GM15510 (cell line): ENCODE measurements around the gene GCNA.

Source experiments
- POLR2A ChIP-seq: IDR thresholded peaks from 3 replicates; pipeline ENCODE4 v1.6.1; 2011; ENCODE audit warnings: borderline replicate concordance; ENCODE audit not compliant: insufficient read length; ENCODE audit errors: extremely low read depth

GCNA gene

DNA sequence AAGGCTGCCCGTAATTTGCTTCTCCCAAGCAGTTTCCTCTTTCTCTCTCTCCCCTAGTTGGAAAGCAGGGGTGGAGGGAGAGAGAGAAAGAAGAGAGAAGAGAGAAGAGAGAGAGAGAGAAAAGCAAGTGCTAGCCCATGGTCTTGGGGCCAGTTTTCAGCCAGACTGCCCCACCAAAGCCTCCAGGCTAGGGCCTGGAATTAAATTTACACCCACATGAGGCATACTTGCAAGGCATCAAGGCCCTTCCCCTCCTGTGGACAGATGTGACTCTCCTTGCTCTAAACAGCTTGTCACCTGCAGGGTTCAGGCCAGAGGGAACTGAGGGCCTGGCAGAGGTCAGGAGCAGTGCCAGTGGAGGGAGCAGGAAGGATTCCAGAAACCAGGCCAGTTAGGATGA is 41.7 kb downstream of the GCNA start:
- no peak for TF ChIP-seq POLR2A

DNA sequence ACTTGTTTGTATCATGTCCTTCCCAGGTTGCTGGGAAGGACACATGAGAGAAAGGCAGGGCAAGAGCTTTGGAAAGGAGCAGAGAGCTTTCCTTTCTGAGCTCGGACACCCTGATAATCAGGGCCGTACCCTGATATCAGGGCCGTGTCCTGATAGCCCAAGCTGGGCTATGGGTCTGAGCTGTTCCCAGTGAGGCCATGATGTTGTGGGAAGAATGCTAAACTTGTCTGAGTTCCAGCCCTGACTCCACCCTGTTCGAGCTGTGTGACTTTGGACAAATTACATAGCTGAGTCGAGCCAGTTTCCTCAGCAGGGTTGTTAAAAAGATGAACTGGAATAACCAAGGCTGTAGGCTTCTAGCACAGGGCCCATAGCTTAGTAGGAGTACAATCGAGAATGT is 43.4 kb downstream of the GCNA start:
- TF ChIP-seq POLR2A = no peak

DNA sequence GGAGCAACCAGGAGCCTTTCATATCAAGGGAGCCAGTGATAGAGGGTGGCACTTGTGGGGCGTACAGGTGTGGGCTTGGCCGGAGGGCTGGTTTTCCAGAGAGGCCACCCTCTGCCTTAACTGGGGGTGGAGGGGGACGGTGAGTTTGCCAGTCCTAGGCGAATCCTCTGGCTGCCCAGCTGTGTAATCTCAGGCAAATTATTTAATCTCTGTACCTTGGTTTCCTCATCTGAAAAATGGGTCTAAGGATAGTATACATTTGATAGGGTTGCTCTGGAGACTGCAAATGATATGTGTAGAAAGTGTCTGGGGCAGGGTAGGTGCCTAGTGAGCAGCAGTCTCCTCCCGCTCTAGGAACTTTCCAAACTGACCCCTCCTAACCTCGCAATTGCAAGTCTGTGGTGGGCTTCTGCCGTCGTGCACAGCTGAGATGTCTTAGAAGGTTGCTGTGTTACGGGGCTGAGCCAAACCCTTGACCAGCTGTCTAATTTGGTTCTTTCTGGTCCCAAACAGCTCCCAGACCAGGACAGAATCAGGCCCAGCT is 43.9 kb downstream of the GCNA start:
- no peak for TF ChIP-seq POLR2A

DNA sequence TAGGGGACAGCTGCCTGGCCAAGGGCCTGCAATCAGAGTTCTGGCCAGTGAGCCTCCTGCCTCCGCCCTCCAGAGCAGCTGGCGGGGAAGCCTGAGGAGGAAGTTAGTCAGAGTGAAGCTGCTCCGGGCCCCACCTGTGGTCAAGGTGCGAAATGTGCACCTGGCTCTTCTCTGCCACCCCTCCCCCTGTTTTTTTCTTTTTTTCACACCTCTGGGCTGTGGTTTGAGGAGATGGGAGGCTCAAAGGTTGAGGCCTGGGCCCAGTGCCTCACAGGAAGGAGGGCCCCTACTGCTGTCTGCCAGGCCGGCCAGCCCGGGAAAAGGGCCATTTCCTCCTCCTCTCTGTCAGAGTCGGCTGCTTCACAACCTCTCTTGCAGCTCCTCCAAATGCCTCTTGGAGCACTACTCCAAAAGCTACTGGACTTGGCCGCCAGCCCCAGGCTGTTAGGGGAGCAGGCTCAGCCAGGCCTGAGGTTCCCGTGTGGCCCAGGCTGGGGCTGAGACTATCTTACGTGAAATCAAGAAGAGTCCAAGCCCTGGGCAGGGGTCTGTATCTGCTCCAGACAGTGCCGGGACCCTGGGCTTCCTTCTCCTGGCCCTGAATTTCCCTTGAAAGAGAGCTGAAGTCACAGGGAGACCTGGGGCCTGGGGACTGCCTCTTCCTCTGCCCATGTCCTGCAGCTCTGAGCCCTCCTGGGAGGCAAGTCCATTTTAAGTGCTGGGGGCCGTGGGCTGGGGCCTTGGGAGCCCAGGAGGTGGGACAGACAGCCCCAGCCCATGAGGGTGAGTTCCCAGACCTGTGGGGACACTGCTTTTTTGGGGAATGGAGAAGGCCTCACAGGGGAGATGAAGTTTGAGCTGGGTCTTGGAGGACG is 44.6 kb downstream of the GCNA start:
- TF ChIP-seq POLR2A = no peak

DNA sequence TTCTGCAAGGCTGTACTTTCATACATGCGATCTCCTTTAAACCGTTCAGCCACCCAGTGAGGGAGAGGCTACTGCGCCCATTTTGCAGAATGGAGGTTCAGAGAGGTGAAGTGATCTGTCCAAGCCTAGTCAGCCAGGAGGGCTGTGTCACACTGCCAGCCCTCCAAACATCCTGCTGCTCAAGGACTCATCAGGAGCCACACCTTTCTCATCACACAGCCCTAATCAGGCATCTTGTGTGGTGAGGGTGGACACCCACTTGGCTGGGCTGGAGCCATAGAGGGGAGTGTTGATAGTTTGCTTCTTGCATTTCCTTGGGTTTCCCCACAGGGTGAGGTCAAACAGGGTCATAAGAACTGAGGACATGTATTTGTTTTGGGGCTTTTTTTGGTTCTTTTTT is 45.5 kb downstream of the GCNA start:
- no peak for TF ChIP-seq POLR2A

DNA sequence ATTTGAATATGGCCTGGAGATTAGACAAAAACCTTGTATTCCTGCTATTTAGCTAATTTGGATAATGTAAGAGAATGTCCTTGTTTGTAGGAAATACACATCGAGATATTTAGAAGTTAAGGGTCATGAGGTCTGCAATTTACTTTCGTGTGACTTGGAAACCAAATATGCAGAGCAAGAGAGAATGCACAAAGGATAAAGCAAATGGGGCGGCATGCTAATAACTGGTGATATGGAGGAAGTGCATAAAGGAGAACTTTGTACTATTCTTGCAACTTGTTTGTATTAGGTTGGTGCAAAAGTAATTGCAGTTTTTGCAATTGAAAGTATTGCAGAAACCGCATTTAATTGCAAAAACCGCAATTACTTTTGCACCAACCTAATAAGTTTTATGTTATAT is 47.2 kb downstream of the GCNA start:
- TF ChIP-seq POLR2A = no peak

DNA sequence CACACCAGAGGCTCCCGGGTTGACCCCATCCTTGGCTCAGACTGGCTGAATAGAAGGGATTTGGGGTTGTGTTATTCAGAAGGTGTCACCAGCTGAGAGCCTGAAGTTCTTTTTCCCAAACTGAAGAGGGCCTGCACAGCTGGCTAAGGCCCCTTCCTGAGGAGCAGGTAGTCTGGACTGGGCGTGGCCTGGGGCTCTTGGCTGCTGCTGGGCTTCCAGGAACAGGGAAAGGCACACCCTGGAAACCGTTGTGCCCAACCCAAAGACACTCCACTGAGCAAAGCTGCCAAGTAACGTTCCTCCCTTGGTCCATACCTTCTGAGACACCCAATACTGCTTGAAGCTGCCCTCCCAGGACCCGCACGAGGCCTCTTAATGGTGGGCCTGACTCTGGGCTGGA is 48.3 kb downstream of the GCNA start:
- no peak for TF ChIP-seq POLR2A

DNA sequence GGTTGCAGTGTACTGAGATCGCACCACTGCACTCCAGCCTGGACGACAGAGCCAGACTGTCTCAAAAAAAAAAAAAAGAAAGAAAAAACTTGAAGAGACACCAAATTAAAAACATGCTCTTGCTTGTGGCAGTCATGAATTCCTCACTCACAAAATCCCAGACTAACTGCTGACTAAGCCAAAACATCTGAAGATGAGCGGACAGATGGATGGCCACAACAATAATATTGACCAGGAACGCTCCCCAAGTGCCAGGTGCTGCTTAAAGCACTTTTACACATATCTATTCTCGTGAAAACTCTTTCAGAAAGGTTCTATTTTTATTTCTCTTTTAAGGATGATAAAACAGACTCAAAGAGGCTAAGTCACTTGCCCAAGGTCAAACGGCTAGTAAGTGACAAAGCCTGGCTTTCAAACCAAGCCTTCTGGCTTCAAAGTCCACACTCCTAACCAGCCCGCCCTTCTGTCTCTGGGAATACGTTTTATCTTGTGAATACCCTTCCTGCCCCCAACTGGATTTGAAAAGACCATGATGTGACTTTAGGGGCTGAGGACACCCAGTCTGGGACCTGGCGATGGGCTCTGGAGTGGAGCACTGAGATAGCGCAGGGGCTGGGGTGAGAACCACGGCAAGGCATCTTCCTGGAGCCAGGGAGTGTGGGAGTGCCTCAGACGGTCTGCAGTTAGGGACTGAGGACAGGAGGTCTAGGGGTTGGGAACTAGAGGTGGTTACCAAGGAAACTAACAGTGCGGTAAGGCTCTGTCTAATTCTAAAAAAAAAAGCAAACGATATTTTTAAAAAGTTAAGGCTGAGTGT is 49.6 kb downstream of the GCNA start:
- no peak for TF ChIP-seq POLR2A

DNA sequence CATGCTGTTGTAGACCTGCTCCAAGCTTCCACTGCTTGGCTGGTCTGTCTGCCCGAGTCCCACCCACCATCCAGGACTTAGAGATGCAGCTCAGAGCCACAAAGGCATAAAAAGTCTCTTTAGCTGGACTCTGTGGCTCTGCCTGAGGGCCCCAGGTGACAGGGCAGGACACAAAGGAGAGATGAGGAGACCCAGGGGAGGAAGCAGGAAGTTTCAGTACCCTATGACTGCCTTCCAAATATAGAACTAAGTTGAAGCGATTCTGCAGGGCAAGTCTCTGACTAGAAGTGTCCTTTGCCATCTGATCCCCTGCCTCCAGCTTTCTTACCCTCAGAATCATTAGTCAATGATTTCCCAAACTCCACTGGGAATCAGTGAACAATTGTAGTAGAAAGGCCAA is 51.2 kb downstream of the GCNA start:
- no peak for TF ChIP-seq POLR2A

DNA sequence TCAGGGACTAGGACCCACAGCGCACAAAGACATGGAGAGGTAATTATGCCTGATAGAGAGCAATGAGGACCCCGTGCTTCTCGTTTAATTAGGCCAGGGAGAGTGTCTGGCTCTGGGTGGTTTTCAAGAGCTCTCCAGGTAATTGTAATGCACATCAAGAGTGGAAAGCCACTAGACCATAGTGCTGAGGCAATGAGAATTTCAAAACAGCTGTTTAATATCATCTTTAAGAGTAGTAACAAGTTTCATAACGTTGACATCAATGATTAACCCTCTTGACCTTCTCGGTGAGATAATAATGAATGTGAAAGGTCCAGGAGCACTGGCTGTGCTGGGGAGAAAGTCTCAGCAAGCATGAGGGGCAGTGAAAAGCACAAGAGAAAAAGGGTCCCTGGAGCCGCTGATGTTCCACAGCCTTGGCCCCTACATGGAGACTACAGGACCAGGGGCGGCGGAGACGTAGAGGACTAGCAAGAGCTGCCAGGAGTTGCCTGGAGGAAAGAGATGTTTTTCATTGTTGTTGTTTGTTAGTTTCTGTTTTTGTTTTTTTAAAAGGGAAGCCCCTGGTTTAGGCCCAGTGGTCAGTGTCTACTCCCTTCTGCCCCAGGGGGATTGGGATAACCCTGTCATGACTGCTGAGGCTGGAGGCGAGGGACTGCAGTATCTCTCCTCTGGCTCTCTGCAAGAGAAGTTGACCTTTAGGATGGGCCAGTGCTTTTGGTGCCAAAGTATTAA is 54.9 kb downstream of the GCNA start:
- TF ChIP-seq POLR2A = no peak

DNA sequence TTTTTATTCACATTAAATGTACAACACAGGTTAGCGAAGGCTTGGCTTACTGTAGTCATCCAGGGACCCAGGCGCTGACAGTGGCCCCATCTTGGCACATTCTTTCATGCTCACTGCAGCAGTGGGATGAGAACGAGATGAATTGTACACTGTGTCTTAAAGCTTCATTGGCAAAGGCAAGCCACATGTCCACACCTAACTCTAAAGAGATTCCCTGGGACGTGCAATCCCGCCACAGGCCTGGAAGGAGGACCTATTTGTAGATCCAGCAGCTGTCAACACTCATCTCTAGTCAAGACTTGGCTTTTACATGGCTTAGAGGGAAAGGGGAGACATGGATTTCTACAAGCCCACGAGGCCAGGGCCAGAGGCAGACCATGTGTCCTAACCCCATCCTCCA is 56.1 kb downstream of the GCNA start:
- TF ChIP-seq POLR2A = no peak

DNA sequence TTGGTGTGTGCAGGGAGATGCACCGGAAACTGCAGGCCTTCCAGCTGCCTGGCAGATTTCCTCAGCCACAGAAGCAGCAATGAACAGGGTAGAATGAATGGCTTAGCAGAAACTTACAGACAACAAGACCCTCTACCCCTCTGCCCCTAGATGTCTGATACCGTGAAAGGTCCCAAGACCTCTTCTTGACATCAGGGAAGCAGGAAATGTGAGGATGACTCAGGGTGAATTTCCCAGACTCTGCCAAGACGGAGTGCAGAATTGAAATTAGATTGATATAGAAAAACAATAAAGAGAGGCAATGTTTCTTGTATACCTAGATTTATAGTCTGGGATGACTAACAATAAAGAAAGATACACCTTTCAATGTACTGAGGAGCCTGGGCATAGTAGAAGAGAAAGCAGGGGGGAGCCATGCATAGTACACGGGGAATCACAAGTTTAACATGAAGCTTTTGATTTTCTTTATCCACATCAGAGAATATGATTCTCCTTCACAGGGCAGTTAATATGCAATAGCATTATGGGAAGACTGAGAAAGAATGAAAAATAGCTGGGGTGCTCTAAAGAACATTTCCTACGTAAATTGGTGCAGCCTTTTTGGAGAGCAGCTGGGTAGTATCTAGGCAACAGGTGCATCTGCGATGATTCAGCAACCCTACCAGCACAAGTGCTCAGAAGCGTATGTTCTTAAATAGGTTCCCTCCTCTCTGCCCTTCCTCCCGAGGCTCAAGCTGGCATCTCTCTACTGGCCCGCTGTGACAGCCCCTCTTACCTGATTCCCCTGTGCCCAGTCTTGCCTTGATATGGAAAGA is 58.4 kb downstream of the GCNA start:
- no peak for TF ChIP-seq POLR2A

DNA sequence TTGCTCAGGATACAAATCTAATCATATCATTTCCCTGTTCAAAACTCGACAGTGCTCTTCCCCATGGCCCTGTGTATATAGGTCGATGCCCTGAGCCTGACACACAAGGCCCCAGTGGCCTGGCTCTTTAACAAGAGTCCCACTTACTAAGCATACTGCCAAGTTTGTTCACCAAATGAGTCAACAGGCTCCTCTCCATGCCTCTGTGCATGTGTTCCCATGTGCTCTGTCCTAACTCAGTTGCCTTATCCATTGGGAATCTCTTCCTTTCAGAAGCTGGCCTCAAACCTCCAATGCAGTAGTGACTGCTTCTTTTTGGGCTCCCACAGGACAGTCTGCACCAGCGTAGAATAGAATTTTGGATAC is 59.0 kb downstream of the GCNA start:
- TF ChIP-seq POLR2A = no peak

DNA sequence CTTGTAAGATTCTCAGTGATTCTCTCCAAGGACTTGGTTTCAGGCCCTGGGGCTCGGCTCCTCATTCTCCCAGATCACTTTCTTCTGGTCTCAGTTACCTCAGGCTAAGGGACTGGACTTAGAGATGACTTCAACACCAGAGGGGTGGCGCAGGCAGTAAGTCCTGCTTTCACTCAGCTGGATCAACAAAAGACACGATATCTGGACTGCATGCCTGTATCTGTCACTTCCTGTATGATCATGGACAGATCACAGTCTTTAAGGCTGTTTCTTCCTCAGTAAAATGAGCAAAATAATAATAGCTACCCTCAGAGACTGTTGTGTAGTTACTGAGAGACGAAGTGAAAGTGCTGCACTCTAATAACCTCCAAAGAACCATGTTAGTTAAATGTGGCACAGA is 59.6 kb downstream of the GCNA start:
- no peak for TF ChIP-seq POLR2A

DNA sequence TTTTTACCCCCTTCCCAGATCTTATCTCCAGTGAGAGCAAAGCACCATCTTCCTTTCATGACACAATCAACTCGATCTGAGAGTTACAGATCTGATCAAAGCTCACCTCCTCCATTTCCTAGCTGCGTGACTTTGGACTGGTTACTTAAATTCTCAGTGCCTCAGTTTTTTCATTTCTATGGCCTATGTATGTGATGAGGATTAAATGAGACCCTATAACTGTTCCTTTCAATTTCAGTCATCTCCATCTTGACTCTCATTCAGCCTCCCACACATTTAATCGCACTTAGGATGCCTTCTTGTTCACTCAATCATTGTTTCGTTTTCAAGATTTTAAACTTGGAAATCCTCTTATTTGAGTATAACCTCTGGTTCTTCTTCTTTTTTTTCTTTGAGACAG is 60.2 kb downstream of the GCNA start:
- TF ChIP-seq POLR2A = no peak

DNA sequence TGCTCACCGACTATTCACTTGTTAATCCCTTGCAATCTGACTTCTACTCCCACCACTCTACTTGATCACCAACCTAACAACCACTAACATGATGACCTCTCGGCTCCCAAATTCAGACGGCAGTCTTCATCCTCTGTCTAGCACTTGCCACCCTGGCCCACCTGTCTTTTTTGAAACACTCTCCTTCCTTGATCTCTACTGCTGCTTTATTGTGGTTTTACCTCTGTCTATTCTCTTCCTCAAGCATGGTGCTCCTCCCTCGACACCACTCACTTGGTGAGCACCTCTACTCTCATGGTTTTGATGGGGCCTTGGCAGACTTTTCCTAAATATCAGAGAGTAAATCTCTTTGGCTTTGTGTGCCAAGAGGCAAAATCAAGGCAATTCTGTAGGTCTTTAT is 61.8 kb downstream of the GCNA start:
- no peak for TF ChIP-seq POLR2A
